Right cardiac atrium (tissue), 5 donors: ENCODE measurements around the gene CACNA1B. TPM values are rescaled to one million over a fixed set of nuclear protein-coding genes. Genes with fewer than 3 reads are reported as not detected.

Source experiments
- ATAC-seq, 2 donors: fragments of 200-7000 bp; cut with Tn5 transposase; one replicate each; pipeline versions ENCODE4 v1.8.0 to v1.9.1; 2020; ENCODE audit warnings: moderate library complexity in 2 of 2, mild to moderate bottlenecking in 1 of 2
- DNase-seq, 3 donors: peaks; one replicate each; pipeline ENCODE4 v3.0.0-alpha.2; 2020
- H3K27ac ChIP-seq: one replicate; pipeline ENCODE4 v1.5.1; 2013; ENCODE audit warnings: mild to moderate bottlenecking, low read length, control low read depth, moderate library complexity
- H3K27me3 ChIP-seq: one replicate; pipeline ENCODE4 v1.6.1; 2013; ENCODE audit not compliant: control insufficient read depth, insufficient read depth
- H3K4me1 ChIP-seq: one replicate; pipeline ENCODE4 v1.6.1; 2013; ENCODE audit warnings: low read length; ENCODE audit not compliant: control insufficient read depth, insufficient read depth
- H3K4me3 ChIP-seq: one replicate; pipeline ENCODE4 v1.5.1; 2013; ENCODE audit warnings: low read length, control low read depth
- H3K9me3 ChIP-seq: one replicate; pipeline ENCODE4 v1.6.1; 2013; ENCODE audit warnings: low read length; ENCODE audit not compliant: control insufficient read depth
- WGBS: extraction: QIAGEN DNeasy Blood & Tissue Kit; methylation state at CpG from one replicate; pipeline ENCODE4 v1.1.7; 2013; 5-methylcytosine and 5-hydroxymethylcytosine counted together
- intact Hi-C, 4 donors: fragments of 100-400 bp; cut with DNase I; formaldehyde crosslinking; loops; one replicate each; pipeline versions ENCODE4 v1.11.0 to v1.14.0; 2022 to 2023
- polyA plus RNA-seq: library from polyadenylated mRNA; stranded (reverse); fragments of 200-250 nt; gene quantifications from one replicate; pipeline ENCODE4 v1.2.3, GENCODE V29; 2013
- total RNA-seq, 4 donors: library from RNA; stranded (reverse); fragmentation: NEBNext Ultra II Directional; extraction: Animal tissue kit (Norgen Biotek cat#: 25700); gene quantifications; one replicate each; pipeline ENCODE4 v1.2.1, GENCODE V29; 2021
- donor health status: healthy with polysubstance abuse.
- donor health status: DM: no; HTN: yes; CAD: no.
- donor health status: DM: no; HTN: no; CAD: no.
- donor health status: DM: no; HTN: yes; CAD: no; lungs with severe emphysema.
- donor health status: DM: yes; HTN: yes; CAD: no.

Gene CACNA1B
- total and polyA plus RNA-seq, 5 donors = 0.05 to 0.44 (median 0.09) TPM

GRCh38 chr9:137891588-137892423 lies 14.2 kb downstream of the CACNA1B start:
- Histone ChIP-seq H3K4me3 (no peak overlapping the region), H3K9me3 (no peaks in the 10 kb centered on the region), H3K4me1 (no peaks in the 10 kb centered on the region), H3K27ac (no peak overlapping the region), H3K27me3 (no peaks in the 10 kb centered on the region)
- 67% methylated on average over 20 of the region's 20 CpGs for WGBS
- no peak for DNase-seq
- no peak for ATAC-seq
- intact Hi-C loops = no loop called here

- Histone ChIP-seq H3K9me3 (no peaks in the 10 kb centered on the region), H3K27me3 (no peaks in the 10 kb centered on the region), H3K4me3 (no peak overlapping the region), H3K4me1 (no peaks in the 10 kb centered on the region), H3K27ac (no peak overlapping the region)
- intact Hi-C loops = no loop called here
- DNase-seq (no peak), ATAC-seq (no peak)
- WGBS = 71% methylated on average over 22 of the region's 22 CpGs
Measured at GRCh38 chr9:137892424-137893191, 15.0 kb downstream of the CACNA1B start.

GRCh38 chr9:137893670-137894069 lies 16.1 kb downstream of the CACNA1B start:
- H3K27me3 ChIP-seq = no peaks in the 10 kb centered on the region
- no peaks in the 10 kb centered on the region for H3K4me1 ChIP-seq
- no peak overlapping the region for H3K27ac ChIP-seq
- 80% methylated on average over 5 of the region's 5 CpGs for WGBS
- H3K9me3 ChIP-seq = no peaks in the 10 kb centered on the region
- no peak overlapping the region for H3K4me3 ChIP-seq
- DNase-seq (no peak), ATAC-seq (no peak)
- intact Hi-C loops = no loop called here

- DNase-seq = no peak
- 79% methylated on average over 14 of the region's 14 CpGs for WGBS
- ATAC-seq = no peak
- Histone ChIP-seq H3K4me1 (no peaks in the 10 kb centered on the region), H3K4me3 (no peak overlapping the region), H3K9me3 (no peaks in the 10 kb centered on the region), H3K27ac (no peak overlapping the region), H3K27me3 (no peaks in the 10 kb centered on the region)
- intact Hi-C loops = no loop called here
Measured at GRCh38 chr9:137899551-137900360, 22.2 kb downstream of the CACNA1B start.

DNA sequence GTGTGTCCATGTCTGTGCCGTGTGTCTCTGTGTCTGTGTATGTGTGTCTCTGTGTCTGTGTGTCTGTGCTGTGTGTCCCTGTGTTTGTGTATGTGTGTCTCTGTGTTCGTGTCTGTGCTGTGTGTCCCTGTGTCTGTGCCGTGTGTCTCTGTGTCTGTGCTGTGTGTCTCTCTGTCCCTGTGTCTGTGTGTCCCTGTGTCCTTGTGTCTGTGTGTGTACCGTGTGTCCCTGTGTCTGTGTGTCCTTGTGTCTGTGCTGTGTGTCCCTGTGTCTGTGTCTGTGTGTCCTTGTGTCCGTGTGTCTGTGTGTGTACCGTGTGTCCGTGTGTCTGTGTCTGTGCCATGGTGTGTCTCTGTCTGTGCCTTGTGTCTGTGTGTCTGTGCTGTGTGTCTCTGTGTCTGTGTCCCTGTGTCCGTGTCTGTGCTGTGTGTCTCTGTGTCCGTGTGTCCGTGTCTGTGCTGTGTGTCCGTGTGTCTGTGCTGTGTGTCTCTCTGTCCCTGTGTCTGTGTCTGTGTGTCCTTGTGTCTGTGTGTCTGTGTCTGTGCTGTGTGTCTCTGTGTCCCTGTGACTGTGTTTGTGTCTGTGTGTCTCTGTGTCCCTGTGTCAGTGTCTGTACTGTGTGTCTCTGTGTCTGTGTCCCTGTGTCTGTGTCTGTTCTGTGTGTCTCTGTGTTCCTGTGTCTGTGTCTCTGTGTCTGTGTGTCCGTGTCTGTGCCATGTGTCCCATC lies 23.2 kb downstream of the CACNA1B start:
- no peaks in the 10 kb centered on the region for H3K27me3 ChIP-seq
- intact Hi-C loops = no loop called here
- no peaks in the 10 kb centered on the region for H3K9me3 ChIP-seq
- ATAC-seq (no peak), DNase-seq (no peak)
- WGBS = 88% methylated on average over 12 of the region's 12 CpGs
- H3K27ac ChIP-seq = no peak overlapping the region
- H3K4me1 ChIP-seq = no peaks in the 10 kb centered on the region
- H3K4me3 ChIP-seq = no peak overlapping the region

DNA sequence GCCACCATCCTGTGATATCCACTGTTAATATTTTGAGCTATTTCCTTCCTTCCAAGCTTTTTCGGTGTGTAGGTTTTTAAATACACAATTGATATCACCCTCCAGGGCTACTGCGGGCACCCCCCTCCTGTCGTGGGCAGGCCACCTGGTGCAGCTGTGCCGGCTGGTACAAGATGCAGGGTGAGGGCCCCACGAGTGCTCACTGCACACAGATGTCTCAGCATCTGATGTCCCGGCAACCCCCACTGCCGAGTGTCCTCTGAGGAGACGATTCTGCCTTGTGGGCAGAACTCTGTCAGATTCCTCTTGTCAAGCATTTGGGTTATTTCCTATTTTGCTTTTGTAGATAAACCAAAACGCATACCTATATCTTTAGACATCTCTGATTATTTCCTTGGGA lies 25.1 kb downstream of the CACNA1B start:
- no peaks in the 10 kb centered on the region for H3K9me3 ChIP-seq
- WGBS = 79% methylated on average over 9 of the region's 9 CpGs
- ATAC-seq (no peak), DNase-seq (no peak)
- no peak overlapping the region for H3K4me3 ChIP-seq
- H3K27me3 ChIP-seq = no peaks in the 10 kb centered on the region
- intact Hi-C loops = no loop called here
- H3K4me1 ChIP-seq = no peaks in the 10 kb centered on the region
- no peak overlapping the region for H3K27ac ChIP-seq

DNA sequence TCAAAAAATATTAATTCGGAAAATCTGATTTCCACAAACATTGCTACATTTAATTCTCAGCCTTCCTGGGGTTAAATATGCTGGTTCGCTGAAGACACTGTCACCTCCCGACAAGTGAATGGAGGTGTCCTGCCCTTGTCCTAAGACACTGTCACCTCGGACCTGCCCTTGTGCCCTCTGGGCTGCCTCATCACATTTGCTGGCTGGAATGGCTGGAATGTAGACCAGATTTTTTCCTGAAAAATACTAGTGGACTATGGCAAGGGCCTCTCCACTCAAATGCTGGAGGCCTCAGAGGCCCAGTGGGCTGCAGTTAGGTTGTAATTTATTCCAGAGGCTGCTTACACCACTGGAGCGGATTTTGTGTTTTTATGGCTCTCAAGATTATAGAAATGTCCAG lies 28.2 kb downstream of the CACNA1B start:
- Histone ChIP-seq H3K27me3 (no peaks in the 10 kb centered on the region), H3K27ac (no peak overlapping the region), H3K4me1 (no peaks in the 10 kb centered on the region), H3K4me3 (no peak overlapping the region), H3K9me3 (no peaks in the 10 kb centered on the region)
- DNase-seq (no peak), ATAC-seq (no peak)
- WGBS = 66% methylated on average over 5 of the region's 5 CpGs
- intact Hi-C loops = no loop called here

- ATAC-seq = no peak
- intact Hi-C loops = no loop called here
- Histone ChIP-seq H3K9me3 (no peaks in the 10 kb centered on the region), H3K27ac (no peak overlapping the region), H3K4me1 (no peaks in the 10 kb centered on the region), H3K4me3 (no peak overlapping the region), H3K27me3 (no peaks in the 10 kb centered on the region)
- WGBS = 78% methylated on average over 10 of the region's 10 CpGs
- DNase-seq = no peak
Measured at GRCh38 chr9:137907776-137908175, 30.2 kb downstream of the CACNA1B start.

- ATAC-seq (no peak), DNase-seq (no peak)
- H3K9me3 ChIP-seq = no peaks in the 10 kb centered on the region
- H3K27ac ChIP-seq = no peak overlapping the region
- H3K27me3 ChIP-seq = no peaks in the 10 kb centered on the region
- H3K4me3 ChIP-seq = no peak overlapping the region
- H3K4me1 ChIP-seq = no peaks in the 10 kb centered on the region
- WGBS = 75% methylated on average over 3 of the region's 3 CpGs
- intact Hi-C loops = no loop called here
Measured at GRCh38 chr9:137912671-137913070, 35.1 kb downstream of the CACNA1B start.

GRCh38 chr9:137913132-137913531 lies 35.5 kb downstream of the CACNA1B start:
- ATAC-seq (no peak), DNase-seq (no peak)
- WGBS = 89% methylated on average over 7 of the region's 7 CpGs
- no peaks in the 10 kb centered on the region for H3K9me3 ChIP-seq
- H3K4me1 ChIP-seq = no peaks in the 10 kb centered on the region
- no peaks in the 10 kb centered on the region for H3K27me3 ChIP-seq
- H3K4me3 ChIP-seq = no peak overlapping the region
- no peak overlapping the region for H3K27ac ChIP-seq
- intact Hi-C loops = no loop called here
